HepG2 (cell line): ENCODE measurements around the gene KRTCAP2. TPM values are rescaled to one million over a fixed set of nuclear protein-coding genes. Genes with fewer than 3 reads are reported as not detected.

Experiments used
- FOSL1 ChIP-seq: sonication (generic); formaldehyde crosslinking; IDR thresholded peaks from 2 replicates; pipeline ENCODE4 v1.9.0; 2021; ENCODE audit warnings: missing genetic modification reagents, borderline replicate concordance
- MED8 ChIP-seq: sonication (generic); formaldehyde crosslinking; IDR thresholded peaks from 2 replicates; pipeline ENCODE4 v1.8.1; 2023; ENCODE audit warnings: mild to moderate bottlenecking, missing genetic modification reagents; ENCODE audit not compliant: insufficient replicate concordance
- NKX3-1 ChIP-seq: sonication (generic); formaldehyde crosslinking; IDR thresholded peaks from 2 replicates; pipeline ENCODE4 v1.5.0; 2020; ENCODE audit warnings: missing genetic modification reagents
- REPIN1 ChIP-seq: sonication (generic); formaldehyde crosslinking; IDR thresholded peaks from 2 replicates; pipeline ENCODE4 v1.8.0; 2022; ENCODE audit warnings: missing genetic modification reagents, low read depth, mild to moderate bottlenecking, borderline replicate concordance
- SMYD3 ChIP-seq: sonication (generic); formaldehyde crosslinking; IDR thresholded peaks from 2 replicates; pipeline ENCODE4 v1.8.1; 2023; ENCODE audit warnings: mild to moderate bottlenecking, missing genetic modification reagents
- SUZ12 ChIP-seq: fragments of 150-350 bp; IDR thresholded peaks from 2 replicates; pipeline ENCODE4 v1.6.1; 2014; ENCODE audit warnings: low read depth, low read length
- ZNF616 ChIP-seq: sonication (generic); formaldehyde crosslinking; IDR thresholded peaks from 2 replicates; pipeline ENCODE4 v1.5.0; 2020; ENCODE audit warnings: low read depth, mild to moderate bottlenecking, missing genetic modification reagents
- ZSCAN21 ChIP-seq: sonication (generic); formaldehyde crosslinking; IDR thresholded peaks from 2 replicates; pipeline ENCODE4 v1.8.0; 2022; ENCODE audit warnings: mild to moderate bottlenecking, missing genetic modification reagents, moderate library complexity, borderline replicate concordance
- polyA plus RNA-seq, 8 experiments: library from polyadenylated mRNA; depleted of rRNA in 3 of 8; stranded (reverse) in 7 of 8; unstranded in 1 of 8; fragments of >200 nt; fragmentation: Illumina TruSeq in 4 of 8; extraction: Trizol in 4 of 8; gene quantifications; 2 replicates each; pipeline versions ENCODE4 v1.2.1 to v1.2.3, GENCODE V29; 2011 to 2016; ENCODE audit warnings: low read depth in 4 of 8, missing spikeins in 1 of 8, mixed read lengths in 1 of 8; ENCODE audit not compliant: insufficient read depth in 1 of 8
- total RNA-seq, 5 experiments: library from RNA; depleted of rRNA; stranded (reverse); fragments of >200 nt; fragmentation: Illumina TruSeq; extraction: Trizol; gene quantifications; 2 replicates each; pipeline ENCODE4 v1.2.3, GENCODE V29; 2016; ENCODE audit warnings: low read depth in 1 of 5
- TF ChIP-seq, protein P1 (sequence below): sonication (generic); formaldehyde crosslinking; IDR thresholded peaks from 2 replicates; pipeline ENCODE4 v1.4.0; 2020; ENCODE audit warnings: missing genetic modification reagents
- TF ChIP-seq, protein P2 (sequence below): sonication (generic); formaldehyde crosslinking; IDR thresholded peaks from 2 replicates; pipeline ENCODE4 v1.4.0; 2020; ENCODE audit warnings: missing genetic modification reagents
- TF ChIP-seq, protein P3 (sequence below): sonication (generic); formaldehyde crosslinking; conservative IDR thresholded peaks from 2 replicates; pipeline ENCODE4 v1.4.0; 2020; ENCODE audit warnings: mild to moderate bottlenecking, missing genetic modification reagents, moderate library complexity
- TF ChIP-seq, protein P4 (sequence below): sonication (generic); formaldehyde crosslinking; IDR thresholded peaks from 2 replicates; pipeline ENCODE4 v1.5.1; 2020; ENCODE audit warnings: mild to moderate bottlenecking, missing genetic modification reagents, moderate library complexity
- TF ChIP-seq, protein P5 (sequence below): IDR thresholded peaks from 2 replicates; pipeline ENCODE4 v1.6.1; 2016
- TF ChIP-seq, protein P6 (sequence below): sonication (generic); formaldehyde crosslinking; IDR thresholded peaks from 2 replicates; pipeline ENCODE4 v1.5.1; 2020; ENCODE audit warnings: mild to moderate bottlenecking, moderate library complexity, missing genetic modification reagents
- TF ChIP-seq, protein P7 (sequence below): sonication (generic); formaldehyde crosslinking; conservative IDR thresholded peaks from 2 replicates; pipeline ENCODE4 v1.8.0; 2022; ENCODE audit warnings: missing genetic modification reagents

The KRTCAP2 gene
- total and polyA plus RNA-seq, 2 of the 13 experiments (the other 11 are each of a cell fraction or from before 2014, with no cell fraction given) = 77.3 to 79.4 TPM

DNA sequence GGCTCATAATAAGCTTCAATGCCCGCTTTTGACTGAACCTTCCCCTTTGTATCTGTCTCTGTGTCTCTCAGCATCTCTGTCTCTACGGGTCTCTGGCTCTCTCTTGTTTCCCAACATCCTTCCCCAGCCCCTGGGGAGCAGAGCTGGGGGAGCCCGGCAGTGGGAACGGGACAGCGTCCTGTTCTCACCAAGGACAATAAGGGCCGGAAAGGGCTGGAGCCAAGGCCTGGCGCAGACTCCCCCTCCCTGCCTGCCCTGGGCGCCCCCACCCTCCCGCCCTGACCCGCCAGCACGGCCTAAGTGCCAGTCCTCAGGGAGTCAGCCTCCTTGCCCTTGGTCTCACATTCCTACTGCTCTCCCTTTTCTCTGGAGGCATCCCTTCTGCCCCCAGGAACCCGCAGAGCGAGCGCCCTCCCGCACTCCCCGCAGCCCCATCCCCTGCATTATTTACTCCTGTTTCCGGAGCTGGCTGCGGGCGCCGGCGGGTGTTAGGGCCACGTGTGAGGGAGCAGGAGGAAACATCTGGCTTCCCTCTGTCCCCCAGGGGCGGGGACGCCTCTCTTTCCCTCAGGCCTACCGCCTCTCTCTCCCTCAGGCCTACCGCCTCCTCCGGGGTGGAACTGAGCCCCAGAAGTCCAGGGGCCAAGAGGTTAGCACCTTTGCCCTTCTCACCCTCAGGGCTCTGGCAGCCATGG lies 6.5 kb downstream of the KRTCAP2 start (continued):
- TF ChIP-seq, protein P1, sequence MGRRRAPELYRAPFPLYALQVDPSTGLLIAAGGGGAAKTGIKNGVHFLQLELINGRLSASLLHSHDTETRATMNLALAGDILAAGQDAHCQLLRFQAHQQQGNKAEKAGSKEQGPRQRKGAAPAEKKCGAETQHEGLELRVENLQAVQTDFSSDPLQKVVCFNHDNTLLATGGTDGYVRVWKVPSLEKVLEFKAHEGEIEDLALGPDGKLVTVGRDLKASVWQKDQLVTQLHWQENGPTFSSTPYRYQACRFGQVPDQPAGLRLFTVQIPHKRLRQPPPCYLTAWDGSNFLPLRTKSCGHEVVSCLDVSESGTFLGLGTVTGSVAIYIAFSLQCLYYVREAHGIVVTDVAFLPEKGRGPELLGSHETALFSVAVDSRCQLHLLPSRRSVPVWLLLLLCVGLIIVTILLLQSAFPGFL (CRISPR knock-in tag) = no peak
- TF ChIP-seq, protein P2, sequence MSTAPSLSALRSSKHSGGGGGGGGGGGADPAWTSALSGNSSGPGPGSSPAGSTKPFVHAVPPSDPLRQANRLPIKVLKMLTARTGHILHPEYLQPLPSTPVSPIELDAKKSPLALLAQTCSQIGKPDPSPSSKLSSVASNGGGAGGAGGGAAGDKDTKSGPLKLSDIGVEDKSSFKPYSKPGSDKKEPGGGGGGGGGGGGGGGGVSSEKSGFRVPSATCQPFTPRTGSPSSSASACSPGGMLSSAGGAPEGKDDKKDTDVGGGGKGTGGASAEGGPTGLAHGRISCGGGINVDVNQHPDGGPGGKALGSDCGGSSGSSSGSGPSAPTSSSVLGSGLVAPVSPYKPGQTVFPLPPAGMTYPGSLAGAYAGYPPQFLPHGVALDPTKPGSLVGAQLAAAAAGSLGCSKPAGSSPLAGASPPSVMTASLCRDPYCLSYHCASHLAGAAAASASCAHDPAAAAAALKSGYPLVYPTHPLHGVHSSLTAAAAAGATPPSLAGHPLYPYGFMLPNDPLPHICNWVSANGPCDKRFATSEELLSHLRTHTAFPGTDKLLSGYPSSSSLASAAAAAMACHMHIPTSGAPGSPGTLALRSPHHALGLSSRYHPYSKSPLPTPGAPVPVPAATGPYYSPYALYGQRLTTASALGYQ (CRISPR knock-in tag) = no peak
- TF ChIP-seq NKX3-1 (CRISPR knock-in tag) (no peak), FOSL1 (CRISPR knock-in tag) (no peak), MED8 (CRISPR knock-in tag) (no peak), REPIN1 (CRISPR knock-in tag) (no peak), SUZ12 (no peak), SMYD3 (CRISPR knock-in tag) (no peak), ZNF616 (no peak), ZSCAN21 (CRISPR knock-in tag) (no peak)
- TF ChIP-seq, protein P3, sequence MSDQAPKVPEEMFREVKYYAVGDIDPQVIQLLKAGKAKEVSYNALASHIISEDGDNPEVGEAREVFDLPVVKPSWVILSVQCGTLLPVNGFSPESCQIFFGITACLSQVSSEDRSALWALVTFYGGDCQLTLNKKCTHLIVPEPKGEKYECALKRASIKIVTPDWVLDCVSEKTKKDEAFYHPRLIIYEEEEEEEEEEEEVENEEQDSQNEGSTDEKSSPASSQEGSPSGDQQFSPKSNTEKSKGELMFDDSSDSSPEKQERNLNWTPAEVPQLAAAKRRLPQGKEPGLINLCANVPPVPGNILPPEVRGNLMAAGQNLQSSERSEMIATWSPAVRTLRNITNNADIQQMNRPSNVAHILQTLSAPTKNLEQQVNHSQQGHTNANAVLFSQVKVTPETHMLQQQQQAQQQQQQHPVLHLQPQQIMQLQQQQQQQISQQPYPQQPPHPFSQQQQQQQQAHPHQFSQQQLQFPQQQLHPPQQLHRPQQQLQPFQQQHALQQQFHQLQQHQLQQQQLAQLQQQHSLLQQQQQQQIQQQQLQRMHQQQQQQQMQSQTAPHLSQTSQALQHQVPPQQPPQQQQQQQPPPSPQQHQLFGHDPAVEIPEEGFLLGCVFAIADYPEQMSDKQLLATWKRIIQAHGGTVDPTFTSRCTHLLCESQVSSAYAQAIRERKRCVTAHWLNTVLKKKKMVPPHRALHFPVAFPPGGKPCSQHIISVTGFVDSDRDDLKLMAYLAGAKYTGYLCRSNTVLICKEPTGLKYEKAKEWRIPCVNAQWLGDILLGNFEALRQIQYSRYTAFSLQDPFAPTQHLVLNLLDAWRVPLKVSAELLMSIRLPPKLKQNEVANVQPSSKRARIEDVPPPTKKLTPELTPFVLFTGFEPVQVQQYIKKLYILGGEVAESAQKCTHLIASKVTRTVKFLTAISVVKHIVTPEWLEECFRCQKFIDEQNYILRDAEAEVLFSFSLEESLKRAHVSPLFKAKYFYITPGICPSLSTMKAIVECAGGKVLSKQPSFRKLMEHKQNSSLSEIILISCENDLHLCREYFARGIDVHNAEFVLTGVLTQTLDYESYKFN (CRISPR knock-in tag) = no peak
- TF ChIP-seq, protein P4, sequence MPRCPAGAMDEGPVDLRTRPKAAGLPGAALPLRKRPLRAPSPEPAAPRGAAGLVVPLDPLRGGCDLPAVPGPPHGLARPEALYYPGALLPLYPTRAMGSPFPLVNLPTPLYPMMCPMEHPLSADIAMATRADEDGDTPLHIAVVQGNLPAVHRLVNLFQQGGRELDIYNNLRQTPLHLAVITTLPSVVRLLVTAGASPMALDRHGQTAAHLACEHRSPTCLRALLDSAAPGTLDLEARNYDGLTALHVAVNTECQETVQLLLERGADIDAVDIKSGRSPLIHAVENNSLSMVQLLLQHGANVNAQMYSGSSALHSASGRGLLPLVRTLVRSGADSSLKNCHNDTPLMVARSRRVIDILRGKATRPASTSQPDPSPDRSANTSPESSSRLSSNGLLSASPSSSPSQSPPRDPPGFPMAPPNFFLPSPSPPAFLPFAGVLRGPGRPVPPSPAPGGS (CRISPR knock-in tag) = no peak
- TF ChIP-seq, protein P5, sequence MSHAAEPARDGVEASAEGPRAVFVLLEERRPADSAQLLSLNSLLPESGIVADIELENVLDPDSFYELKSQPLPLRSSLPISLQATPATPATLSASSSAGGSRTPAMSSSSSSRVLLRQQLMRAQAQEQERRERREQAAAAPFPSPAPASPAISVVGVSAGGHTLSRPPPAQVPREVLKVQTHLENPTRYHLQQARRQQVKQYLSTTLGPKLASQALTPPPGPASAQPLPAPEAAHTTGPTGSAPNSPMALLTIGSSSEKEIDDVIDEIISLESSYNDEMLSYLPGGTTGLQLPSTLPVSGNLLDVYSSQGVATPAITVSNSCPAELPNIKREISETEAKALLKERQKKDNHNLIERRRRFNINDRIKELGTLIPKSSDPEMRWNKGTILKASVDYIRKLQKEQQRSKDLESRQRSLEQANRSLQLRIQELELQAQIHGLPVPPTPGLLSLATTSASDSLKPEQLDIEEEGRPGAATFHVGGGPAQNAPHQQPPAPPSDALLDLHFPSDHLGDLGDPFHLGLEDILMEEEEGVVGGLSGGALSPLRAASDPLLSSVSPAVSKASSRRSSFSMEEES (CRISPR knock-in tag) = no peak
- TF ChIP-seq, protein P6, sequence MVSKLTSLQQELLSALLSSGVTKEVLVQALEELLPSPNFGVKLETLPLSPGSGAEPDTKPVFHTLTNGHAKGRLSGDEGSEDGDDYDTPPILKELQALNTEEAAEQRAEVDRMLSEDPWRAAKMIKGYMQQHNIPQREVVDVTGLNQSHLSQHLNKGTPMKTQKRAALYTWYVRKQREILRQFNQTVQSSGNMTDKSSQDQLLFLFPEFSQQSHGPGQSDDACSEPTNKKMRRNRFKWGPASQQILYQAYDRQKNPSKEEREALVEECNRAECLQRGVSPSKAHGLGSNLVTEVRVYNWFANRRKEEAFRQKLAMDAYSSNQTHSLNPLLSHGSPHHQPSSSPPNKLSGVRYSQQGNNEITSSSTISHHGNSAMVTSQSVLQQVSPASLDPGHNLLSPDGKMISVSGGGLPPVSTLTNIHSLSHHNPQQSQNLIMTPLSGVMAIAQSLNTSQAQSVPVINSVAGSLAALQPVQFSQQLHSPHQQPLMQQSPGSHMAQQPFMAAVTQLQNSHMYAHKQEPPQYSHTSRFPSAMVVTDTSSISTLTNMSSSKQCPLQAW = no peak
- TF ChIP-seq, protein P7, sequence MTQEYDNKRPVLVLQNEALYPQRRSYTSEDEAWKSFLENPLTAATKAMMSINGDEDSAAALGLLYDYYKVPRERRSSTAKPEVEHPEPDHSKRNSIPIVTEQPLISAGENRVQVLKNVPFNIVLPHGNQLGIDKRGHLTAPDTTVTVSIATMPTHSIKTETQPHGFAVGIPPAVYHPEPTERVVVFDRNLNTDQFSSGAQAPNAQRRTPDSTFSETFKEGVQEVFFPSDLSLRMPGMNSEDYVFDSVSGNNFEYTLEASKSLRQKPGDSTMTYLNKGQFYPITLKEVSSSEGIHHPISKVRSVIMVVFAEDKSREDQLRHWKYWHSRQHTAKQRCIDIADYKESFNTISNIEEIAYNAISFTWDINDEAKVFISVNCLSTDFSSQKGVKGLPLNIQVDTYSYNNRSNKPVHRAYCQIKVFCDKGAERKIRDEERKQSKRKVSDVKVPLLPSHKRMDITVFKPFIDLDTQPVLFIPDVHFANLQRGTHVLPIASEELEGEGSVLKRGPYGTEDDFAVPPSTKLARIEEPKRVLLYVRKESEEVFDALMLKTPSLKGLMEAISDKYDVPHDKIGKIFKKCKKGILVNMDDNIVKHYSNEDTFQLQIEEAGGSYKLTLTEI (CRISPR knock-in tag) = no peak
